ENCODE data around the gene MVP. TPM values are rescaled to one million over a fixed set of nuclear protein-coding genes. Genes with fewer than 3 reads are reported as not detected.
"Not testable (repeated sequence)": the region's sequence is repeated elsewhere in the genome, so short reads cannot be mapped to it uniquely, and the experiment has no call there.

Gene MVP
- total RNA-seq, 2 donors from 2014 or later = 3.0 to 8.0 TPM

DNA sequence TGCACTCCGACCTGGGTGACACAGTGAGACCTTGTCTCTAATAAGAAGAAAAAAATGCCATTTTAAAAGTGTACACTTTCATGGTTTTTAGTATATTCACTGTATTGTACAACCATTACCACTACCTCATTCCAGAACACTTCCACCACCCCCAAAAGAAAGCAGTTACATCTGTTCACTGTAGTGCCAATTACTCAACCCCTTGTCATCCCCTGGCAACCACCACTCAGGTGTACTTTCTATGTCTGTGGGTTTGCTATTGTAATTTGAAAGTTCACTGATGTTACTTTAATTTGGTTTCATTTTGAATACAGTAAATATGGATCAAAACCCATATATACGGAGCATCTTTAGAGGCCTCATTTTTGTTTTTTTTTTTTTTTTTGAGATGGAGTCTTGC, 36.1 kb upstream of the MVP start:
- H3K9ac ChIP-seq (ENCODE audit: extremely low read depth, low read length, poor library complexity, severe bottlenecking) = no peak overlapping the region
- H3K36me3 ChIP-seq (ENCODE audit: control insufficient read depth, insufficient read depth, low read length) = no peaks in the 10 kb centered on the region
- Mint-ChIP-seq H3K4me1 (peaks cover 3% of the 10 kb centered on the region), H3K27me3 (ENCODE audit: insufficient read depth) (peaks cover 47% of the 10 kb centered on the region), H3K4me3 (no peak overlapping the region), H3K36me3 (ENCODE audit: low read depth) (no peaks in the 10 kb centered on the region), H3K9me3 (no peaks in the 10 kb centered on the region), H3K27ac (no peak overlapping the region)
- H3K4me1 ChIP-seq (ENCODE audit: control insufficient read depth, insufficient read depth, low read length) = no peaks in the 10 kb centered on the region
- H3K9me3 ChIP-seq (ENCODE audit: control insufficient read depth, low read length) = no peaks in the 10 kb centered on the region
- no peak overlapping the region for H3K27ac ChIP-seq (ENCODE audit: low read depth, low read length)
- WGBS, 2 experiments (ENCODE audit: insufficient coverage in 1 of 2, insufficient read length in 1 of 2) = 90 to 100% methylated on average over 1 to 2 of the region's 2 CpGs
- H3K27me3 ChIP-seq (ENCODE audit: control insufficient read depth, insufficient read depth, low read length, poor library complexity, severe bottlenecking) = no peaks in the 10 kb centered on the region
- DNase-seq = no peak
- TF ChIP-seq, protein P1, sequence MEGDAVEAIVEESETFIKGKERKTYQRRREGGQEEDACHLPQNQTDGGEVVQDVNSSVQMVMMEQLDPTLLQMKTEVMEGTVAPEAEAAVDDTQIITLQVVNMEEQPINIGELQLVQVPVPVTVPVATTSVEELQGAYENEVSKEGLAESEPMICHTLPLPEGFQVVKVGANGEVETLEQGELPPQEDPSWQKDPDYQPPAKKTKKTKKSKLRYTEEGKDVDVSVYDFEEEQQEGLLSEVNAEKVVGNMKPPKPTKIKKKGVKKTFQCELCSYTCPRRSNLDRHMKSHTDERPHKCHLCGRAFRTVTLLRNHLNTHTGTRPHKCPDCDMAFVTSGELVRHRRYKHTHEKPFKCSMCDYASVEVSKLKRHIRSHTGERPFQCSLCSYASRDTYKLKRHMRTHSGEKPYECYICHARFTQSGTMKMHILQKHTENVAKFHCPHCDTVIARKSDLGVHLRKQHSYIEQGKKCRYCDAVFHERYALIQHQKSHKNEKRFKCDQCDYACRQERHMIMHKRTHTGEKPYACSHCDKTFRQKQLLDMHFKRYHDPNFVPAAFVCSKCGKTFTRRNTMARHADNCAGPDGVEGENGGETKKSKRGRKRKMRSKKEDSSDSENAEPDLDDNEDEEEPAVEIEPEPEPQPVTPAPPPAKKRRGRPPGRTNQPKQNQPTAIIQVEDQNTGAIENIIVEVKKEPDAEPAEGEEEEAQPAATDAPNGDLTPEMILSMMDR (conservative IDR thresholded peaks at IDR 0.05) = no peak
- H3K4me3 ChIP-seq (ENCODE audit: low read length) = no peak overlapping the region

DNA sequence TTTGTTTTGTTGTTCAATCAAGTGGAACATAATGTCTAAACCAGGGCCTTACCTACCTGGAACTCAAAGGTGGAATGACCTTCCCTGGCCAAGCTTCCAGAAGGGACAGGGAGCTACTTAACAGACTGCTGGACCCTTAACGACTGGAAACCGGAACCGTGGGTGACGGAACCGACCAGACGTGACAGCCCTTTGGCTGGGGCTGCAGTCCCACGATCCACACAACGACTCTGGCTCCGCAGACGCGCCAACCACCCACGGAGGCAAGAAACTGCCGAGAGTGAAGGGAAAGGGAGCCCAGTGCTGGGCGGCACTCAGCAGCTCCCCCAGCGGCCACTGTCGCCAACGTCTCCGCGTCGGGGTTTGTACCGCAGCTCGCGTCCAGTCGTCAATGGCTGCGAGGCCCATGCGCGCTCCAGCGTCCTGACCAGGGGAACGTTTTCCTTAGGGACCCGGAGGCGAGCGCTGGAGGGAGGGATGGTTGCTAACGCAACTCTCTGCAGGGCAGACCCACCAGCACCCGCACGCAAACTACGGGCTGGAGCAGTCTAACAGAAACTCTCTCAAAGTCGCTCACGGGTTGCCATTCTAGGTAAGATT, 35.3 kb upstream of the MVP start:
- peak; percentile 96 for DNase-seq
- H3K36me3 ChIP-seq (ENCODE audit: control insufficient read depth, insufficient read depth, low read length) = no peaks in the 10 kb centered on the region
- H3K9me3 Mint-ChIP-seq = no peaks in the 10 kb centered on the region
- no peaks in the 10 kb centered on the region for H3K9me3 ChIP-seq (ENCODE audit: control insufficient read depth, low read length)
- no peak overlapping the region for H3K27ac Mint-ChIP-seq
- H3K4me3 Mint-ChIP-seq = peak overlapping the region; percentile 45
- no peak overlapping the region for H3K4me3 ChIP-seq (ENCODE audit: low read length)
- peaks cover 6% of the 10 kb centered on the region for H3K4me1 Mint-ChIP-seq
- no peaks in the 10 kb centered on the region for H3K36me3 Mint-ChIP-seq (ENCODE audit: low read depth)
- H3K27ac ChIP-seq (ENCODE audit: low read depth, low read length) = no peak overlapping the region
- no peak overlapping the region for H3K9ac ChIP-seq (ENCODE audit: extremely low read depth, low read length, poor library complexity, severe bottlenecking)
- H3K4me1 ChIP-seq (ENCODE audit: control insufficient read depth, insufficient read depth, low read length) = no peaks in the 10 kb centered on the region
- TF ChIP-seq, protein P1 (conservative IDR thresholded peaks at IDR 0.05) = peak; percentile 96
- peaks cover 38% of the 10 kb centered on the region for H3K27me3 Mint-ChIP-seq (ENCODE audit: insufficient read depth)
- H3K27me3 ChIP-seq (ENCODE audit: control insufficient read depth, insufficient read depth, low read length, poor library complexity, severe bottlenecking) = no peaks in the 10 kb centered on the region
- WGBS, 2 experiments (ENCODE audit: insufficient coverage in 1 of 2, insufficient read length in 1 of 2) = 11 to 13% methylated on average over 23 to 38 of the region's 38 CpGs

DNA sequence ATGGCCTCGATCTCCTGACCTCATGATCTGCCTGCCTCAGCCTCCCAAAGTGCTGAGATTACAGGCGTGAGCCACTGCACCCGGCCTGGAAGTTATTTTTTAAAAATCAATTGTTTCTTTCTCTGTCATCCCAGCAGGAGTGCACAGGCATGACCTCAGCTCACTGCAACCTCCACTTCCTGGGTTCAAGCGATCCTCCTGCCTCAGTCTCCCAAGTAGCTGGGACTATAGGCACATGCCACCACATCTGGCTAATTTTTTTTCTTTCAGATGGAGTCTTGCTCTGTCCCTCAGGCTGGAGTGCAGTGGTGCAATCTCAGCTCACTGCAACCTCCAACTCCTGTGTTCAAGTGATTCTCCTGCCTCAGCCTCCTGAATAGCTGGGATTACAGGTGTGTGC, 33.1 kb upstream of the MVP start:
- not testable (repeated sequence) for H3K9me3 Mint-ChIP-seq; H3K36me3 Mint-ChIP-seq (ENCODE audit: low read depth); H3K4me3 Mint-ChIP-seq; H3K36me3 ChIP-seq (ENCODE audit: control insufficient read depth, insufficient read depth, low read length); H3K9ac ChIP-seq (ENCODE audit: extremely low read depth, low read length, poor library complexity, severe bottlenecking); DNase-seq; H3K9me3 ChIP-seq (ENCODE audit: control insufficient read depth, low read length); H3K4me1 ChIP-seq (ENCODE audit: control insufficient read depth, insufficient read depth, low read length); H3K27me3 ChIP-seq (ENCODE audit: control insufficient read depth, insufficient read depth, low read length, poor library complexity, severe bottlenecking); H3K27ac ChIP-seq (ENCODE audit: low read depth, low read length); H3K27ac Mint-ChIP-seq; H3K4me3 ChIP-seq (ENCODE audit: low read length)
- WGBS, 2 experiments (ENCODE audit: insufficient coverage in 1 of 2, insufficient read length in 1 of 2) = 88 to 90% methylated on average over 4 of the region's 4 CpGs
- peaks cover 13% of the 10 kb centered on the region for H3K4me1 Mint-ChIP-seq
- peaks cover 21% of the 10 kb centered on the region for H3K27me3 Mint-ChIP-seq (ENCODE audit: insufficient read depth)

DNA sequence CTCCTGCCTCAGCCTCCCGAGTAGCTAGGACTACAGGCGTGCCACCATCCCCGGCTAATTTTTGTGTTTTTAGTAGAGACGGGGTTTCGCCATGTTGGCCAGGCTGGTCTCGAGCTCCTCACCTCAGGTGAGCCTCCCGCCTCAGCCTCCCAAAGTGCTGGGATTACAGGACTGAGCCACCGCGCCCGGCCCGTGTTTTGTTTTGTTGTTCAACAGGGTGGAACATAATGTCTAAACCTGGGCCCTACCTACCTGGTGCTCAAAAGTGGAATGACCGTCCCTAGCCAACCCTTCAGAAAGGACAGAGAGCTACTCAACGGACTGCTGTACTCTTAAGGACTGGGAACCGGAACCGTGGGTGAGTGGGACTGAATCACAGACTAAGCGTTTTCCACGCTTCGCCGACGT, 30.5 kb upstream of the MVP start:
- Histone ChIP-seq H3K27ac (ENCODE audit: low read depth, low read length) (peak overlapping the region; percentile 78), H3K27me3 (ENCODE audit: control insufficient read depth, insufficient read depth, low read length, poor library complexity, severe bottlenecking) (no peaks in the 10 kb centered on the region), H3K4me1 (ENCODE audit: control insufficient read depth, insufficient read depth, low read length) (no peaks in the 10 kb centered on the region), H3K36me3 (ENCODE audit: control insufficient read depth, insufficient read depth, low read length) (peaks cover 15% of the 10 kb centered on the region), H3K4me3 (ENCODE audit: low read length) (peak overlapping the region; percentile 90), H3K9me3 (ENCODE audit: control insufficient read depth, low read length) (no peaks in the 10 kb centered on the region), H3K9ac (ENCODE audit: extremely low read depth, low read length, poor library complexity, severe bottlenecking) (peak overlapping the region; percentile 74)
- 82% methylated on average over 20 of the region's 20 CpGs for WGBS, 2 experiments (ENCODE audit: insufficient coverage in 1 of 2, insufficient read length in 1 of 2)
- H3K27me3 Mint-ChIP-seq (ENCODE audit: insufficient read depth) = peaks cover 12% of the 10 kb centered on the region
- H3K4me1 Mint-ChIP-seq = peaks cover 21% of the 10 kb centered on the region
- H3K9me3 Mint-ChIP-seq = no peaks in the 10 kb centered on the region
- peak overlapping the region; percentile 93 for H3K27ac Mint-ChIP-seq
- peak overlapping the region; percentile 99 for H3K4me3 Mint-ChIP-seq
- TF ChIP-seq, protein P1 (conservative IDR thresholded peaks at IDR 0.05) = no peak
- peaks cover 13% of the 10 kb centered on the region for H3K36me3 Mint-ChIP-seq (ENCODE audit: low read depth)
- no peak for DNase-seq

Measured in endodermal cell (in vitro differentiated cells).